ENCODE data around the gene PPP3CA. TPM values are rescaled to one million over a fixed set of nuclear protein-coding genes. Genes with fewer than 3 reads are reported as not detected.

Gene PPP3CA
- total and polyA plus RNA-seq, 2 experiments from 2014 or later = 27.0 to 45.2 TPM

GRCh38 chr4:101229116-101229515, 118.2 kb downstream of the PPP3CA start (continued):
- TF ChIP-seq, protein P1, sequence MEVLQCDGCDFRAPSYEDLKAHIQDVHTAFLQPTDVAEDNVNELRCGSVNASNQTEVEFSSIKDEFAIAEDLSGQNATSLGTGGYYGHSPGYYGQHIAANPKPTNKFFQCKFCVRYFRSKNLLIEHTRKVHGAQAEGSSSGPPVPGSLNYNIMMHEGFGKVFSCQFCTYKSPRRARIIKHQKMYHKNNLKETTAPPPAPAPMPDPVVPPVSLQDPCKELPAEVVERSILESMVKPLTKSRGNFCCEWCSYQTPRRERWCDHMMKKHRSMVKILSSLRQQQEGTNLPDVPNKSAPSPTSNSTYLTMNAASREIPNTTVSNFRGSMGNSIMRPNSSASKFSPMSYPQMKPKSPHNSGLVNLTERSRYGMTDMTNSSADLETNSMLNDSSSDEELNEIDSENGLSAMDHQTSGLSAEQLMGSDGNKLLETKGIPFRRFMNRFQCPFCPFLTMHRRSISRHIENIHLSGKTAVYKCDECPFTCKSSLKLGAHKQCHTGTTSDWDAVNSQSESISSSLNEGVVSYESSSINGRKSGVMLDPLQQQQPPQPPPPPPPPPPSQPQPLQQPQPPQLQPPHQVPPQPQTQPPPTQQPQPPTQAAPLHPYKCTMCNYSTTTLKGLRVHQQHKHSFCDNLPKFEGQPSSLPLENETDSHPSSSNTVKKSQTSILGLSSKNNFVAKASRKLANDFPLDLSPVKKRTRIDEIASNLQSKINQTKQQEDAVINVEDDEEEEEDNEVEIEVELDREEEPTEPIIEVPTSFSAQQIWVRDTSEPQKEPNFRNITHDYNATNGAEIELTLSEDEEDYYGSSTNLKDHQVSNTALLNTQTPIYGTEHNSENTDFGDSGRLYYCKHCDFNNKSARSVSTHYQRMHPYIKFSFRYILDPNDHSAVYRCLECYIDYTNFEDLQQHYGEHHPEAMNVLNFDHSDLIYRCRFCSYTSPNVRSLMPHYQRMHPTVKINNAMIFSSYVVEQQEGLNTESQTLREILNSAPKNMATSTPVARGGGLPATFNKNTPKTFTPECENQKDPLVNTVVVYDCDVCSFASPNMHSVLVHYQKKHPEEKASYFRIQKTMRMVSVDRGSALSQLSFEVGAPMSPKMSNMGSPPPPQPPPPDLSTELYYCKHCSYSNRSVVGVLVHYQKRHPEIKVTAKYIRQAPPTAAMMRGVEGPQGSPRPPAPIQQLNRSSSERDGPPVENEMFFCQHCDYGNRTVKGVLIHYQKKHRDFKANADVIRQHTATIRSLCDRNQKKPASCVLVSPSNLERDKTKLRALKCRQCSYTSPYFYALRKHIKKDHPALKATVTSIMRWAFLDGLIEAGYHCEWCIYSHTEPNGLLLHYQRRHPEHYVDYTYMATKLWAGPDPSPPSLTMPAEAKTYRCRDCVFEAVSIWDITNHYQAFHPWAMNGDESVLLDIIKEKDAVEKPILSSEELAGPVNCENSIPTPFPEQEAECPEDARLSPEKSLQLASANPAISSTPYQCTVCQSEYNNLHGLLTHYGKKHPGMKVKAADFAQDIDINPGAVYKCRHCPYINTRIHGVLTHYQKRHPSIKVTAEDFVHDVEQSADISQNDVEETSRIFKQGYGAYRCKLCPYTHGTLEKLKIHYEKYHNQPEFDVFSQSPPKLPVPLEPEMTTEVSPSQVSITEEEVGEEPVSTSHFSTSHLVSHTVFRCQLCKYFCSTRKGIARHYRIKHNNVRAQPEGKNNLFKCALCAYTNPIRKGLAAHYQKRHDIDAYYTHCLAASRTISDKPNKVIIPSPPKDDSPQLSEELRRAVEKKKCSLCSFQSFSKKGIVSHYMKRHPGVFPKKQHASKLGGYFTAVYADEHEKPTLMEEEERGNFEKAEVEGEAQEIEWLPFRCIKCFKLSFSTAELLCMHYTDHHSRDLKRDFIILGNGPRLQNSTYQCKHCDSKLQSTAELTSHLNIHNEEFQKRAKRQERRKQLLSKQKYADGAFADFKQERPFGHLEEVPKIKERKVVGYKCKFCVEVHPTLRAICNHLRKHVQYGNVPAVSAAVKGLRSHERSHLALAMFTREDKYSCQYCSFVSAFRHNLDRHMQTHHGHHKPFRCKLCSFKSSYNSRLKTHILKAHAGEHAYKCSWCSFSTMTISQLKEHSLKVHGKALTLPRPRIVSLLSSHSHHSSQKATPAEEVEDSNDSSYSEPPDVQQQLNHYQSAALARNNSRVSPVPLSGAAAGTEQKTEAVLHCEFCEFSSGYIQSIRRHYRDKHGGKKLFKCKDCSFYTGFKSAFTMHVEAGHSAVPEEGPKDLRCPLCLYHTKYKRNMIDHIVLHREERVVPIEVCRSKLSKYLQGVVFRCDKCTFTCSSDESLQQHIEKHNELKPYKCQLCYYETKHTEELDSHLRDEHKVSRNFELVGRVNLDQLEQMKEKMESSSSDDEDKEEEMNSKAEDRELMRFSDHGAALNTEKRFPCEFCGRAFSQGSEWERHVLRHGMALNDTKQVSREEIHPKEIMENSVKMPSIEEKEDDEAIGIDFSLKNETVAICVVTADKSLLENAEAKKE (CRISPR knock-in tag; IDR thresholded peaks at IDR 0.05) = no peak

DNA sequence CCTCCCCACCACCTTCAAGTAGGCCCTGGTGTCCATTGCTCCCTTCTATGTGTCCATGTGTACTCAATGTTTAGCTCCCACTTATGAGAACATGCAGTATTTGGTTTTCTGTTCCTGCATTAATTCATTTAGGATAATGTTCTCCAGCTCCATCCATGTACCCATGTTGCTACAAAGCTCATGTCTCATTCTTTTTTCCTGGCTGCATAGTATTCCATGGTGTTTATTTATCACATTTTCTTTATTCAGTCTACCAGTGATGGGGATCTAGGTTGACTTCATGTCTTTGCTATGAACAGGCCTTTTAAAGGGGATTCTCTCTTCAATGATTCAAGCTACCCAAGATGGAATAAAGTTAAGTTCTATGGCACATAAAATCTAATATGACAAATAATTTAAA, 119.6 kb downstream of the PPP3CA start:
- Histone ChIP-seq H3K36me3 (ENCODE audit: insufficient read depth) (no peaks in the 10 kb centered on the region), H3K27ac (ENCODE audit: low read depth) (no peak overlapping the region), H3K4me1 (ENCODE audit: insufficient read depth) (no peaks in the 10 kb centered on the region), H3K79me2 (replicated peaks; ENCODE audit: insufficient read depth) (peaks cover 29% of the 10 kb centered on the region; the same call in 1 of the 2 replicates), H3K9me2 (ENCODE audit: insufficient read depth) (no peaks in the 10 kb centered on the region), H4K20me1 (replicated peaks; ENCODE audit: insufficient read depth) (no peaks in the 10 kb centered on the region), H3F3A (replicated peaks; ENCODE audit: low read depth) (no peaks in the 10 kb centered on the region), H3K27me3 (ENCODE audit: insufficient read depth) (no peaks in the 10 kb centered on the region), H2AFZ (no peak overlapping the region), H3K4me3 (no peak overlapping the region), H3K4me2 (no peak overlapping the region)
- H3K36me3 Mint-ChIP-seq (ENCODE audit: low read depth) = no peaks in the 10 kb centered on the region
- peaks cover 27% of the 10 kb centered on the region for H3K4me1 Mint-ChIP-seq
- no peak overlapping the region for H3K27ac Mint-ChIP-seq
- no peak overlapping the region for H3K4me3 Mint-ChIP-seq
- ATAC-seq (no peak), DNase-seq (ENCODE audit: low spot score) (no peak)
- H3K9me3 Mint-ChIP-seq = no peaks in the 10 kb centered on the region
- H3K27me3 Mint-ChIP-seq (ENCODE audit: insufficient read depth, low read depth, poor library complexity) = peaks cover 3% of the 10 kb centered on the region
- TF ChIP-seq EZH2 (IDR thresholded peaks at IDR 0.05; ENCODE audit: low read depth, unreplicated experiment) (no peak), STAT1 (IDR thresholded peaks at IDR 0.05; ENCODE audit: unreplicated experiment) (no peak), POLR2AphosphoS5 (IDR thresholded peaks at IDR 0.05; ENCODE audit: low read depth) (no peak), JUNB (IDR thresholded peaks at IDR 0.05; ENCODE audit: unreplicated experiment) (no peak), ZNF331 (CRISPR knock-in tag; IDR thresholded peaks at IDR 0.05; ENCODE audit: low read depth) (no peak), ZNF114 (CRISPR knock-in tag; IDR thresholded peaks at IDR 0.05) (no peak), ETS1 (IDR thresholded peaks at IDR 0.05) (no peak), EZH2phosphoT487 (IDR thresholded peaks at IDR 0.05; ENCODE audit: unreplicated experiment) (no peak)
- TF ChIP-seq, protein P1 (CRISPR knock-in tag; IDR thresholded peaks at IDR 0.05) = no peak
